Measurements from ENCODE around the gene LRRK2. TPM values are rescaled to one million over a fixed set of nuclear protein-coding genes. Genes with fewer than 3 reads are reported as not detected.
"Not testable (repeated sequence)": the region's sequence is repeated elsewhere in the genome, so short reads cannot be mapped to it uniquely, and the experiment has no call there.

LRRK2 gene
- polyA plus RNA-seq, 2 of the 4 experiments (the other 2 are of a cell fraction) = 5.3 to 20.4 TPM

GRCh38 chr12:40209886-40210285, 14.9 kb upstream of the LRRK2 start:
- DNase-seq (ENCODE audit: low read depth in 1 of 2, low spot score in 1 of 2) (peak in 1 of 2 experiments; percentile 21), ATAC-seq (peak in 1 of 2 experiments; percentile 72; a peak in 4 of 6 replicates), FAIRE-seq (no peak)
- peak overlapping the region; percentile 4 to 36; a peak in 2 of 6 replicates for H3K27ac ChIP-seq
- POLR2A ChIA-PET = no interaction called here
- WGBS (ENCODE audit: missing lambda C conversion rate) = 45% methylated on average over 4 of the region's 4 CpGs
- TF ChIP-seq HOXA7 (CRISPR knock-in tag; IDR thresholded peaks at IDR 0.05) (no peak), PBX3 (IDR thresholded peaks at IDR 0.05) (no peak), BCL3 (IDR thresholded peaks at IDR 0.05) (no peak), NFE2L2 (conservative IDR thresholded peaks at IDR 0.05; ENCODE audit: low read length) (no peak), POLR2AphosphoS2 (conservative IDR thresholded peaks at IDR 0.05; ENCODE audit: low read length) (no peak), CTCF (IDR thresholded peaks at IDR 0.05) (no peak), GATA3 (IDR thresholded peaks at IDR 0.05; ENCODE audit: borderline replicate concordance) (no peak), KDM5A (IDR thresholded peaks at IDR 0.05) (no peak), HEYL (CRISPR knock-in tag; IDR thresholded peaks at IDR 0.05) (no peak), MAZ (IDR thresholded peaks at IDR 0.05; ENCODE audit: borderline replicate concordance, low read depth, low read length) (no peak), POLR2A (IDR thresholded peaks at IDR 0.05; ENCODE audit: low read length) (no peak), CHD4 (IDR thresholded peaks at IDR 0.05; ENCODE audit: borderline replicate concordance) (no peak), ATOH8 (CRISPR knock-in tag; IDR thresholded peaks at IDR 0.05; ENCODE audit: low read depth) (no peak)
- no peaks in the 10 kb centered on the region for H3K9me3 ChIP-seq
- H3K4me1 ChIP-seq = peaks cover 37% of the 10 kb centered on the region
- peak overlapping the region; percentile 45 for H3K4me2 ChIP-seq
- CTCF ChIA-PET = interaction anchor here (0.6 kb wide), 1 partner anchor 27 kb away, joined by 3 read pairs; no protein-coding TSS in a partner anchor
- H3K4me3 ChIP-seq = no peak overlapping the region

GRCh38 chr12:40211186-40211585, 13.6 kb upstream of the LRRK2 start:
- WGBS (ENCODE audit: missing lambda C conversion rate) = 25% methylated on average over 1 of the region's 1 CpG
- peak overlapping the region; percentile 45 for H3K4me2 ChIP-seq
- POLR2A ChIA-PET = not testable (repeated sequence)

GRCh38 chr12:40212566-40212965, 12.2 kb upstream of the LRRK2 start:
- H3K4me2 ChIP-seq = no peak overlapping the region
- H3K4me3 ChIP-seq = no peak overlapping the region
- no peak overlapping the region for H3K27ac ChIP-seq
- ChIA-PET CTCF (no interaction called here), POLR2A (no interaction called here)
- TF ChIP-seq SREBF2 (IDR thresholded peaks at IDR 0.05) (no peak), POLR2A (IDR thresholded peaks at IDR 0.05; ENCODE audit: low read length) (no peak), CHD2 (IDR thresholded peaks at IDR 0.05; ENCODE audit: low read length, partially characterized antibody) (no peak), HDAC2 (IDR thresholded peaks at IDR 0.05) (no peak), EHMT2 (IDR thresholded peaks at IDR 0.05; ENCODE audit: low read depth) (no peak), ATOH8 (CRISPR knock-in tag; IDR thresholded peaks at IDR 0.05; ENCODE audit: low read depth) (no peak), JUNB (IDR thresholded peaks at IDR 0.05) (no peak), ZFP36 (IDR thresholded peaks at IDR 0.05; ENCODE audit: borderline replicate concordance, partially characterized antibody) (no peak), BHLHE40 (IDR thresholded peaks at IDR 0.05; ENCODE audit: low read depth, low read length) (no peak), KDM1A (IDR thresholded peaks at IDR 0.05; ENCODE audit: low read depth) (no peak)
- WGBS (ENCODE audit: missing lambda C conversion rate) = 85% methylated on average over 2 of the region's 2 CpGs
- H3K4me1 ChIP-seq = peaks cover 52% of the 10 kb centered on the region
- ATAC-seq (no peak), FAIRE-seq (no peak), DNase-seq (ENCODE audit: low read depth in 1 of 2, low spot score in 1 of 2) (no peak)
- H3K9me3 ChIP-seq = no peaks in the 10 kb centered on the region

More at GRCh38 chr12:40211186-40211585, 13.6 kb upstream of the LRRK2 start:
- ATAC-seq; H3K4me3 ChIP-seq; H3K9me3 ChIP-seq; FAIRE-seq; DNase-seq (ENCODE audit: low read depth in 1 of 2, low spot score in 1 of 2); CTCF ChIA-PET: not testable (repeated sequence)
- Histone ChIP-seq H3K4me1 (peaks cover 41% of the 10 kb centered on the region), H3K27ac (peak overlapping the region in 1 of 2 experiments; percentile 52; a peak in 2 of 6 replicates)

Measured in A549 (cell line).